ENCODE data around the gene GRPEL1.
"Not testable (repeated sequence)": the region's sequence is repeated elsewhere in the genome, so short reads cannot be mapped to it uniquely, and the experiment has no call there.

Gene GRPEL1

GRCh38 chr4:7089213-7089986, 21.5 kb upstream of the GRPEL1 start:
- Histone ChIP-seq H3K27me3 (ENCODE audit: control insufficient read depth, low read length) (peaks cover 12% of the 10 kb centered on the region), H3K9me2 (replicated peaks; ENCODE audit: control insufficient read depth, low read length) (no peaks in the 10 kb centered on the region), H3F3A (ENCODE audit: control insufficient read depth, insufficient read depth) (no peaks in the 10 kb centered on the region), H3K36me3 (ENCODE audit: control insufficient read depth, low read length) (no peaks in the 10 kb centered on the region), H3K4me1 (ENCODE audit: control insufficient read depth, low read length) (no peaks in the 10 kb centered on the region), H3K27ac (ENCODE audit: low read depth, low read length) (no peak overlapping the region), H3K4me2 (ENCODE audit: low read length) (no peak overlapping the region), H3K9me3 (ENCODE audit: control insufficient read depth, insufficient read depth, low read length) (0 out of 2 replicates have a peak, but pooled peaks cover 5% of the 10 kb centered on the region), H3K79me2 (ENCODE audit: control insufficient read depth, low read length) (no peaks in the 10 kb centered on the region), H4K20me1 (ENCODE audit: control insufficient read depth, insufficient read depth, low read depth, low read length) (no peaks in the 10 kb centered on the region), H3K4me3 (ENCODE audit: low read length) (no peak overlapping the region)
- no peak for TF ChIP-seq EZH2phosphoT487 (IDR thresholded peaks at IDR 0.05; ENCODE audit: borderline replicate concordance, low read length)
- no peak for TF ChIP-seq CTCF (IDR thresholded peaks at IDR 0.05; ENCODE audit: low read depth, low read length, poor library complexity, severe bottlenecking)

DNA sequence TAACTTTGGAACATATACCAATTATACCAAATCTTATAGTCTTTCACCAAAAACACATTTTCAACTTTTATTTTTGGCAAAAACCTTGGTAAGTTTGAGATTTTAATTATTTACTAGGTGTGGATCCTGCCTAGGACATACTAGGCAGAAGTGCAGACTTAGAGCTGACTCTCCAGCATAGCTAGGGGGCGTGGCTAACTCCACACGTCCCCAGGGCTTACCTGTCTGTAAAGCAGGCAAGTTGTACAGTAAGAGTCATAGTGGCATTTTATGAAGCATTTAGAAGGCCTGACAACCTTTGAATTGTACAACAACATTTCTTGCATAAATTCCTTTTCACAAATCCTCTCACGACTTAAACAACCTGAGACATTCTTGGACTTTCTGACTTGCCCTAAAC, 19.2 kb upstream of the GRPEL1 start:
- Histone ChIP-seq H3K79me2 (ENCODE audit: control insufficient read depth, low read length) (no peaks in the 10 kb centered on the region), H3K36me3 (ENCODE audit: control insufficient read depth, low read length) (no peaks in the 10 kb centered on the region), H3K4me3 (ENCODE audit: low read length) (no peak overlapping the region), H3K4me2 (ENCODE audit: low read length) (no peak overlapping the region), H3K9me3 (ENCODE audit: control insufficient read depth, insufficient read depth, low read length) (0 out of 2 replicates have a peak, but pooled peaks cover 5% of the 10 kb centered on the region), H3K27me3 (ENCODE audit: control insufficient read depth, low read length) (peaks cover 12% of the 10 kb centered on the region), H4K20me1 (ENCODE audit: control insufficient read depth, insufficient read depth, low read depth, low read length) (no peaks in the 10 kb centered on the region), H3K9me2 (replicated peaks; ENCODE audit: control insufficient read depth, low read length) (no peaks in the 10 kb centered on the region), H3K4me1 (ENCODE audit: control insufficient read depth, low read length) (no peaks in the 10 kb centered on the region), H3F3A (ENCODE audit: control insufficient read depth, insufficient read depth) (no peaks in the 10 kb centered on the region), H3K27ac (ENCODE audit: low read depth, low read length) (no peak overlapping the region)
- TF ChIP-seq CTCF (IDR thresholded peaks at IDR 0.05; ENCODE audit: low read depth, low read length, poor library complexity, severe bottlenecking): no peak

DNA sequence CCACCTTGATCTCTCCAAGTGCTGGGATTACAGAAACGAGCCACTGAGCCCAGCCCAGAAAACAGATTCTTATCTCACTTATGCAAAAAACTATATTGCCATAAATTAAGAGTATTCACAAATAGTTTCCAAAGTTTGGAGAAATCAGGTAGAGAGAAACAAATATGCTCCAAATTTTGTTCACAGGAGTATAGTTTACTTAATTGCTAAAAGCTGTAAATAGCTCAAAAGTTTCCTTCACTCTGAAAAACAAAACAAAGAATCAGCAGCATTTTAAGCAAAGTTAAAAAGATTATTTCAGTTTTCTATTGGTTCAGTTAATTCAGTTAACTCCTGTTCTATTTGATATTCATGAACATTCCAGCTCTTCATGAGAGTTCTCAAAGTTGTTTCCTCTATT, 18.5 kb upstream of the GRPEL1 start:
- Histone ChIP-seq H3K4me1 (ENCODE audit: control insufficient read depth, low read length) (no peaks in the 10 kb centered on the region), H4K20me1 (ENCODE audit: control insufficient read depth, insufficient read depth, low read depth, low read length) (no peaks in the 10 kb centered on the region), H3K36me3 (ENCODE audit: control insufficient read depth, low read length) (no peaks in the 10 kb centered on the region), H3F3A (ENCODE audit: control insufficient read depth, insufficient read depth) (no peaks in the 10 kb centered on the region), H3K4me3 (ENCODE audit: low read length) (no peak overlapping the region), H3K27ac (ENCODE audit: low read depth, low read length) (no peak overlapping the region), H3K9me2 (replicated peaks; ENCODE audit: control insufficient read depth, low read length) (no peaks in the 10 kb centered on the region), H3K9me3 (ENCODE audit: control insufficient read depth, insufficient read depth, low read length) (0 out of 2 replicates have a peak, but pooled peaks cover 5% of the 10 kb centered on the region), H3K4me2 (ENCODE audit: low read length) (no peak overlapping the region), H3K79me2 (ENCODE audit: control insufficient read depth, low read length) (no peaks in the 10 kb centered on the region), H3K27me3 (ENCODE audit: control insufficient read depth, low read length) (peaks cover 14% of the 10 kb centered on the region)
- TF ChIP-seq CTCF (IDR thresholded peaks at IDR 0.05; ENCODE audit: low read depth, low read length, poor library complexity, severe bottlenecking) (no peak), EZH2phosphoT487 (IDR thresholded peaks at IDR 0.05; ENCODE audit: borderline replicate concordance, low read length) (no peak)

DNA sequence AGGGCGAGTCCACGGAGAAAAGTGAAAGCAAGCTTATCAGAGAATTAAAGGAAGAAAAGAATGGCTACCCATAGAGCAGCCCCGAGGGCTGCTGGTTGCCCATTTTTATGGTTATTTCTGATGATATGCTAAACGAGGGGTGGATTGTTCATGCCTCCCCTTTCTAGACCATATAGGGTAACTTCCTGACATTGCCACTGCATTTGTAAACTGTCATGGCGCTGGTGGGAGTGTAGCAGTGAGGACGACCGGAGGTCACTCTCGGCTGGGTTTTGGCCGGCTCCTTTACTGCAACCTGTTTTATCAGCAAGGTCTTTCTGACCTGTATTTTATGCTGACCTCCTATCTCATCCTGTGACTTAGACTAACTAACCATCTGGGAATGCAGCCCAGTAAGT, 16.7 kb upstream of the GRPEL1 start:
- not testable (repeated sequence) for H3K27ac ChIP-seq (ENCODE audit: low read depth, low read length)

More for the DNA sequence above, 16.7 kb upstream of the GRPEL1 start:
- not testable (repeated sequence) for H3K9me2 ChIP-seq (replicated peaks; ENCODE audit: control insufficient read depth, low read length); H3K9me3 ChIP-seq (ENCODE audit: control insufficient read depth, insufficient read depth, low read length); H3K36me3 ChIP-seq (ENCODE audit: control insufficient read depth, low read length); H3F3A ChIP-seq (ENCODE audit: control insufficient read depth, insufficient read depth); H3K4me3 ChIP-seq (ENCODE audit: low read length); H3K4me2 ChIP-seq (ENCODE audit: low read length); H3K4me1 ChIP-seq (ENCODE audit: control insufficient read depth, low read length); H4K20me1 ChIP-seq (ENCODE audit: control insufficient read depth, insufficient read depth, low read depth, low read length); H3K79me2 ChIP-seq (ENCODE audit: control insufficient read depth, low read length)
- H3K27me3 ChIP-seq (ENCODE audit: control insufficient read depth, low read length): peaks cover 16% of the 10 kb centered on the region
